Neural cell (in vitro differentiated cells): ENCODE results near the gene GNAS-AS1. TPM values are rescaled to one million over a fixed set of nuclear protein-coding genes. Genes with fewer than 3 reads are reported as not detected.

Experiments used
- H2AFZ ChIP-seq: fragments of 200-600, 300-800 bp; sonication (generic), shearing (Covaris generic); 2 replicates; pipeline ENCODE4 v1.6.0; 2014; ENCODE audit warnings: low read depth, mild to moderate bottlenecking, antibody characterized with exemption, low read length, moderate library complexity
- H3F3A ChIP-seq: fragments of 200-600 bp; shearing (Covaris generic); 2 replicates; pipeline ENCODE4 v1.6.1; 2016; ENCODE audit warnings: mild to moderate bottlenecking, moderate library complexity, mixed read lengths, antibody characterized with exemption, low read length; ENCODE audit not compliant: insufficient read depth, poor library complexity, severe bottlenecking
- H3K27ac ChIP-seq: fragments of 200-600, 300-800 bp; sonication (generic), shearing (Covaris generic); 2 replicates; pipeline ENCODE4 v1.5.1; 2014; ENCODE audit warnings: mild to moderate bottlenecking, low read length, moderate library complexity
- H3K27me3 ChIP-seq: fragments of 300-800, 200-600 bp; sonication (generic), shearing (Covaris generic); 2 replicates; pipeline ENCODE4 v1.6.0; 2014; ENCODE audit warnings: mild to moderate bottlenecking, low read depth, low read length, moderate library complexity; ENCODE audit not compliant: insufficient read depth
- H3K36me3 ChIP-seq: fragments of 300-800, 200-600 bp; sonication (generic), shearing (Covaris generic); 2 replicates; pipeline ENCODE4 v1.5.1; 2014; ENCODE audit warnings: mild to moderate bottlenecking, antibody characterized with exemption, low read length, moderate library complexity; ENCODE audit not compliant: insufficient read depth
- H3K4me2 ChIP-seq: fragments of 300-800, 200-600 bp; sonication (generic), shearing (Covaris generic); 2 replicates; pipeline ENCODE4 v1.6.0; 2014; ENCODE audit warnings: mild to moderate bottlenecking, low read length
- H3K4me3 ChIP-seq: fragments of 300-800, 200-600 bp; sonication (generic), shearing (Covaris generic); 2 replicates; pipeline ENCODE4 v1.5.1; 2014; ENCODE audit warnings: mild to moderate bottlenecking, low read length, moderate library complexity
- H3K79me2 ChIP-seq: fragments of 200-600 bp; shearing (Covaris generic); replicated peaks from 2 replicates; pipeline ENCODE4 v1.6.0; 2014; ENCODE audit warnings: mild to moderate bottlenecking, low read length, moderate library complexity; ENCODE audit not compliant: insufficient read depth
- H3K9ac ChIP-seq: fragments of 300-800, 200-600 bp; sonication (generic), shearing (Covaris generic); 2 replicates; pipeline ENCODE4 v1.6.1; 2016; ENCODE audit warnings: mild to moderate bottlenecking, low read length, mixed read lengths
- H3K9me2 ChIP-seq: fragments of 200-600 bp; shearing (Covaris generic); 2 replicates; pipeline ENCODE4 v1.6.1; 2016; ENCODE audit warnings: mild to moderate bottlenecking, low read length, mixed read lengths; ENCODE audit not compliant: insufficient read depth
- H3K9me3 ChIP-seq: fragments of 200-600, 300-800 bp; sonication (generic), shearing (Covaris generic); 2 replicates; pipeline ENCODE4 v1.6.1; 2016; ENCODE audit warnings: mild to moderate bottlenecking, mixed run types, low read length, moderate library complexity, mixed read lengths
- H4K20me1 ChIP-seq: fragments of 200-600 bp; shearing (Covaris generic); 2 replicates; pipeline ENCODE4 v1.6.1; 2016; ENCODE audit warnings: mild to moderate bottlenecking, mixed run types; ENCODE audit not compliant: insufficient read depth
- EP300 ChIP-seq: fragments of 450-650 bp; conservative IDR thresholded peaks from 2 replicates; pipeline ENCODE4 v1.6.1; 2014; ENCODE audit warnings: antibody characterized with exemption, mild to moderate bottlenecking, moderate library complexity; ENCODE audit not compliant: poor library complexity, severe bottlenecking
- EZH2 ChIP-seq: fragments of 200-600, 300-800 bp; shearing (Covaris generic), sonication (generic); IDR thresholded peaks from 2 replicates; pipeline ENCODE4 v1.6.1; 2014; ENCODE audit warnings: antibody characterized with exemption, low read length, borderline replicate concordance, mild to moderate bottlenecking; ENCODE audit not compliant: insufficient read depth, poor library complexity, severe bottlenecking
- MXI1 ChIP-seq: fragments of 450-650 bp; conservative IDR thresholded peaks from 2 replicates; pipeline ENCODE4 v1.6.1; 2014; ENCODE audit warnings: antibody characterized with exemption, mild to moderate bottlenecking; ENCODE audit not compliant: poor library complexity, severe bottlenecking
- POLR2AphosphoS5 ChIP-seq: IDR thresholded peaks from 2 replicates; pipeline ENCODE4 v1.6.1; 2012
- RAD21 ChIP-seq: fragments of 450-650 bp; conservative IDR thresholded peaks from 2 replicates; pipeline ENCODE4 v1.6.1; 2014; ENCODE audit warnings: antibody characterized with exemption, mild to moderate bottlenecking, moderate library complexity
- SMC3 ChIP-seq: fragments of 450-650 bp; conservative IDR thresholded peaks from 2 replicates; pipeline ENCODE4 v1.6.1; 2014; ENCODE audit warnings: antibody characterized with exemption, mild to moderate bottlenecking, moderate library complexity; ENCODE audit not compliant: poor library complexity
- TAF1 ChIP-seq: IDR thresholded peaks from 2 replicates; pipeline ENCODE4 v1.6.1; 2012; ENCODE audit warnings: low read depth
- polyA plus RNA-seq: library from polyadenylated mRNA; depleted of rRNA; stranded (reverse); fragments of >200 nt; gene quantifications from 2 replicates; pipeline ENCODE4 v1.2.3, GENCODE V29; 2014
- TF ChIP-seq, protein P1 (sequence below): IDR thresholded peaks from 2 replicates; pipeline ENCODE4 v1.6.1; 2012; ENCODE audit warnings: borderline replicate concordance
- TF ChIP-seq, protein P2 (sequence below): fragments of 450-650 bp; IDR thresholded peaks from 2 replicates; pipeline ENCODE4 v1.5.1; 2014; ENCODE audit warnings: antibody characterized with exemption, mild to moderate bottlenecking, moderate library complexity; ENCODE audit not compliant: poor library complexity, severe bottlenecking

Gene GNAS-AS1
- polyA plus RNA-seq, 1 donor from 2014 or later: not detected

DNA sequence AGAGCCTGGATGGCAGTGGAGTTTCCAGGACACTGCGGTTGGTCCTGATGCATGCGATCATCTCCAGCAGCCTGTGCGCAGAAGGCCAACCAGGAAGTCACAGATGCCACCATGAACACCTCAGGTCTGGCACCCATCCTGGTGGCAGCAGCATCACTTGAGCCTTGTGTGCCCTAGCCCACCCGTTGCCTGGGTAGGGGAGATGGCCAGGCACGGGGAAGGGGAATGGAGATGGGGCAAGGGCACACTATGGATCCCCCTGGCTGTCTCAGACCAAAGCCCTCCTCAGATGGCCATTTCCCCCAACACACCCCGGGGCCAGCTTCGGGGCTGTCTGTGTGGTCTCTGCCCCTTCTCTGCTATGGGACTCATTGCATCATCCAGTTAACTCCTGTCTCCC lies 58.3 kb downstream of the GNAS-AS1 start:
- Histone ChIP-seq H3K27me3 (no peaks in the 10 kb centered on the region), H3F3A (no peaks in the 10 kb centered on the region), H3K36me3 (no peaks in the 10 kb centered on the region), H4K20me1 (no peaks in the 10 kb centered on the region), H2AFZ (no peak overlapping the region), H3K9me2 (no peaks in the 10 kb centered on the region), H3K27ac (no peak overlapping the region), H3K4me3 (no peak overlapping the region), H3K79me2 (no peaks in the 10 kb centered on the region), H3K9me3 (no peaks in the 10 kb centered on the region), H3K9ac (no peak overlapping the region), H3K4me2 (no peak overlapping the region)
- TF ChIP-seq, protein P1, sequence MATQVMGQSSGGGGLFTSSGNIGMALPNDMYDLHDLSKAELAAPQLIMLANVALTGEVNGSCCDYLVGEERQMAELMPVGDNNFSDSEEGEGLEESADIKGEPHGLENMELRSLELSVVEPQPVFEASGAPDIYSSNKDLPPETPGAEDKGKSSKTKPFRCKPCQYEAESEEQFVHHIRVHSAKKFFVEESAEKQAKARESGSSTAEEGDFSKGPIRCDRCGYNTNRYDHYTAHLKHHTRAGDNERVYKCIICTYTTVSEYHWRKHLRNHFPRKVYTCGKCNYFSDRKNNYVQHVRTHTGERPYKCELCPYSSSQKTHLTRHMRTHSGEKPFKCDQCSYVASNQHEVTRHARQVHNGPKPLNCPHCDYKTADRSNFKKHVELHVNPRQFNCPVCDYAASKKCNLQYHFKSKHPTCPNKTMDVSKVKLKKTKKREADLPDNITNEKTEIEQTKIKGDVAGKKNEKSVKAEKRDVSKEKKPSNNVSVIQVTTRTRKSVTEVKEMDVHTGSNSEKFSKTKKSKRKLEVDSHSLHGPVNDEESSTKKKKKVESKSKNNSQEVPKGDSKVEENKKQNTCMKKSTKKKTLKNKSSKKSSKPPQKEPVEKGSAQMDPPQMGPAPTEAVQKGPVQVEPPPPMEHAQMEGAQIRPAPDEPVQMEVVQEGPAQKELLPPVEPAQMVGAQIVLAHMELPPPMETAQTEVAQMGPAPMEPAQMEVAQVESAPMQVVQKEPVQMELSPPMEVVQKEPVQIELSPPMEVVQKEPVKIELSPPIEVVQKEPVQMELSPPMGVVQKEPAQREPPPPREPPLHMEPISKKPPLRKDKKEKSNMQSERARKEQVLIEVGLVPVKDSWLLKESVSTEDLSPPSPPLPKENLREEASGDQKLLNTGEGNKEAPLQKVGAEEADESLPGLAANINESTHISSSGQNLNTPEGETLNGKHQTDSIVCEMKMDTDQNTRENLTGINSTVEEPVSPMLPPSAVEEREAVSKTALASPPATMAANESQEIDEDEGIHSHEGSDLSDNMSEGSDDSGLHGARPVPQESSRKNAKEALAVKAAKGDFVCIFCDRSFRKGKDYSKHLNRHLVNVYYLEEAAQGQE: no peak
- TF ChIP-seq, protein P2, sequence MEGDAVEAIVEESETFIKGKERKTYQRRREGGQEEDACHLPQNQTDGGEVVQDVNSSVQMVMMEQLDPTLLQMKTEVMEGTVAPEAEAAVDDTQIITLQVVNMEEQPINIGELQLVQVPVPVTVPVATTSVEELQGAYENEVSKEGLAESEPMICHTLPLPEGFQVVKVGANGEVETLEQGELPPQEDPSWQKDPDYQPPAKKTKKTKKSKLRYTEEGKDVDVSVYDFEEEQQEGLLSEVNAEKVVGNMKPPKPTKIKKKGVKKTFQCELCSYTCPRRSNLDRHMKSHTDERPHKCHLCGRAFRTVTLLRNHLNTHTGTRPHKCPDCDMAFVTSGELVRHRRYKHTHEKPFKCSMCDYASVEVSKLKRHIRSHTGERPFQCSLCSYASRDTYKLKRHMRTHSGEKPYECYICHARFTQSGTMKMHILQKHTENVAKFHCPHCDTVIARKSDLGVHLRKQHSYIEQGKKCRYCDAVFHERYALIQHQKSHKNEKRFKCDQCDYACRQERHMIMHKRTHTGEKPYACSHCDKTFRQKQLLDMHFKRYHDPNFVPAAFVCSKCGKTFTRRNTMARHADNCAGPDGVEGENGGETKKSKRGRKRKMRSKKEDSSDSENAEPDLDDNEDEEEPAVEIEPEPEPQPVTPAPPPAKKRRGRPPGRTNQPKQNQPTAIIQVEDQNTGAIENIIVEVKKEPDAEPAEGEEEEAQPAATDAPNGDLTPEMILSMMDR: no peak
- TF ChIP-seq RAD21: no peak
- no peak for TF ChIP-seq EP300

DNA sequence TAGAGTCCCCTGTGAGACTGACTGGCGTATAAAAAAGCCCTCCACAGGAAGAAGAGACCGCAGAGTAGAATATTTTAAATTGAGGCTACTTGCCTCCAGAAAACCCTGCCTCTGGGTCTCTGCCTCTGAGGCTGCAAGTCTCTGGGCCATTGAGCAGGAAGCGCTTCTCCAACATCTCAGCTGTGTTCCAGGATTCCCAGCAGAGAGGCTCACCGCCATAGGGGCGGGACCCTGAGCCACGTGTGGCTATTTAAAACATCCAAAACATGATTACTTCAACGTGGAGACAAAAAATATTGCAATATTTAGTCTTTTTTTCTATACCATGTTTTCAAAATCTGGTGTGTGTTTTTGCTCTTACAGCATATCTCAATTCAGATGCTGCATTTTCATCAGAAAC lies 59.4 kb downstream of the GNAS-AS1 start:
- Histone ChIP-seq H3K9ac (no peak overlapping the region), H2AFZ (no peak overlapping the region), H3K9me3 (no peaks in the 10 kb centered on the region), H3K27ac (no peak overlapping the region), H4K20me1 (no peaks in the 10 kb centered on the region), H3F3A (no peaks in the 10 kb centered on the region), H3K27me3 (no peaks in the 10 kb centered on the region), H3K9me2 (no peaks in the 10 kb centered on the region), H3K79me2 (no peaks in the 10 kb centered on the region), H3K36me3 (no peaks in the 10 kb centered on the region), H3K4me2 (no peak overlapping the region), H3K4me3 (no peak overlapping the region)
- TF ChIP-seq POLR2AphosphoS5 (no peak), MXI1 (no peak), EZH2 (no peak), RAD21 (no peak), TAF1 (no peak), EP300 (no peak), SMC3 (no peak)
- TF ChIP-seq, protein P1: no peak
- TF ChIP-seq, protein P2: no peak
